Activated CD4-positive, alpha-beta T cell treated with anti-CD3 and anti-CD28 coated beads for 36 hours (primary cell): ENCODE data around the gene PABPC3. TPM values are rescaled to one million over a fixed set of nuclear protein-coding genes. Genes with fewer than 3 reads are reported as not detected.

ENCODE experiments used
- ATAC-seq: fragments of 200-7000 bp; cut with Tn5 transposase; one replicate; pipeline ENCODE4 v1.10.0; 2021; ENCODE audit warnings: mild to moderate bottlenecking, moderate library complexity
- CTCF ChIA-PET: fragments of 350-600 bp; sonication (Branson Sonifier 250); formaldehyde crosslinking; loops from one replicate; lab custom pipeline; 2021; ENCODE audit warnings: antibody characterized with exemption; lab: Charles Lee
- POLR2A ChIA-PET: fragments of 350-600 bp; sonication (Branson Sonifier 250); formaldehyde crosslinking; loops from one replicate; lab custom pipeline; 2021; ENCODE audit warnings: antibody characterized with exemption, inconsistent platforms; lab: Charles Lee
- DNase-seq: peaks from one replicate; pipeline ENCODE4 v3.0.0-alpha.2; 2020
- H3K27ac Mint-ChIP-seq: one replicate; pipeline ENCODE4 v1.8.0; 2021; ENCODE audit warnings: mixed read lengths
- H3K27me3 Mint-ChIP-seq: one replicate; pipeline ENCODE4 v1.8.0; 2021; ENCODE audit warnings: mixed read lengths
- H3K36me3 Mint-ChIP-seq: one replicate; pipeline ENCODE4 v1.8.0; 2021; ENCODE audit warnings: low read depth, mixed read lengths
- H3K4me1 Mint-ChIP-seq: one replicate; pipeline ENCODE4 v1.8.0; 2021; ENCODE audit warnings: mixed read lengths
- H3K4me3 Mint-ChIP-seq: one replicate; pipeline ENCODE4 v1.8.0; 2021; ENCODE audit warnings: mild to moderate bottlenecking, moderate library complexity, mixed read lengths
- H3K9me3 Mint-ChIP-seq: one replicate; pipeline ENCODE4 v1.8.0; 2021; ENCODE audit warnings: low read depth, mixed read lengths
- intact Hi-C, 2 experiments: fragments of 100-400 bp; cut with DNase I in 1 of 2; cut with micrococcal nuclease in 1 of 2; formaldehyde crosslinking; loops; one replicate each; pipeline versions ENCODE4 v1.14.2 to v1.15.1; 2022 to 2024; cut with DNase I, micrococcal nuclease
- total RNA-seq, 2 experiments: library from RNA; stranded (reverse); gene quantifications; one replicate each; pipeline ENCODE4 v1.2.3, GENCODE V29; 2021

The PABPC3 gene
- total RNA-seq, 2 experiments from 2014 or later = 0.64 to 0.74 TPM

DNA sequence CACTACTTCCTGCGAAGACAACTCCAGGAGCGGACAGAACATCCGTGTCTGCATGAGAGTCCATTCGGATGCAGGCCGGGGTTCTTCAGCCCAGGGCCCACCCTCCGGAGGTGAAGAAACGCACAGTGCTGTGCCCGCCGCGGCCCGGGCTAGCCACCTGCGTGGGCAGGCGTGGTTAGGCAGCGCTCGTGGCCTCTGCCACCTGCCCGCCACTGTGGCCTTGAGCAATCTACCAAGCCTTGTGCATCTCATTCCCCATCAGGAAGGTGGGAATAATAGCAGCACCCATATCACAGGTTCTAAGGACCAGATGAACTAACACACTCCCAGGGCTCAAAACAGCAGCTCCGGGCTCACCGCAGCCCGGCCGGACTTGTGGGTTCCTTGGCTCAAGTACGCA lies 26.7 kb upstream of the PABPC3 start:
- Mint-ChIP-seq H3K4me3 (no peak overlapping the region), H3K27me3 (peaks cover 21% of the 10 kb centered on the region), H3K9me3 (no peaks in the 10 kb centered on the region), H3K27ac (no peak overlapping the region), H3K36me3 (no peaks in the 10 kb centered on the region), H3K4me1 (no peaks in the 10 kb centered on the region)
- DNase-seq (no peak), ATAC-seq (no peak)
- ChIA-PET POLR2A (no interaction called here), CTCF (no interaction called here)
- intact Hi-C loops = no loop called here

- peaks cover 21% of the 10 kb centered on the region for H3K27me3 Mint-ChIP-seq
- H3K4me3 Mint-ChIP-seq = no peak overlapping the region
- CTCF ChIA-PET = interaction anchor here (0.7 kb wide), 1 partner anchor 328 kb away, joined by 3 read pairs; no protein-coding TSS in a partner anchor
- POLR2A ChIA-PET = no interaction called here
- no peaks in the 10 kb centered on the region for H3K9me3 Mint-ChIP-seq
- no peaks in the 10 kb centered on the region for H3K4me1 Mint-ChIP-seq
- DNase-seq = no peak
- intact Hi-C loops = no loop called here
- ATAC-seq = no peak
- H3K36me3 Mint-ChIP-seq = no peaks in the 10 kb centered on the region
- H3K27ac Mint-ChIP-seq = no peak overlapping the region
Observed at GRCh38 chr13:25069911-25070310, 26.0 kb upstream of the PABPC3 start.

DNA sequence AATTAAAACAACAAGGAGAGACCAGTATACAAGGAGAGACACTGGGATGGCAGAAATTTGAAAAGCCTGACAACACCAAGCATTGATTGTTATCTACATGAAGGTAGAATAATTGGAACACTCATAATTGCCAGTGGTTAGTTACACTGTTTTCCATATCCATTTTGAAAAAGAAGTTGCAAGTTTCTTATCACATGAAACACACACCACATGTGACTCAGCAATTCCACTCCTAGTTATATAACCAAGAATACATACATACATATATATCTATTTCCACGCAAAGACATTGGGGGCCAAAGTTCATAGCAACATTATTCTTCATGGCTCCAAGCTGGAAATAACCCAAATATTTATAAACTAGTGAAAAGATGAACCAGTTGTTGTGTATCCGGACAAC lies 15.2 kb upstream of the PABPC3 start:
- no peak overlapping the region for H3K4me3 Mint-ChIP-seq
- no peaks in the 10 kb centered on the region for H3K36me3 Mint-ChIP-seq
- H3K9me3 Mint-ChIP-seq = peaks cover 2% of the 10 kb centered on the region
- H3K27ac Mint-ChIP-seq = no peak overlapping the region
- ChIA-PET CTCF (no interaction called here), POLR2A (no interaction called here)
- H3K27me3 Mint-ChIP-seq = peaks cover 6% of the 10 kb centered on the region
- H3K4me1 Mint-ChIP-seq = no peaks in the 10 kb centered on the region
- no peak for DNase-seq
- intact Hi-C loops = no loop called here
- no peak for ATAC-seq

DNA sequence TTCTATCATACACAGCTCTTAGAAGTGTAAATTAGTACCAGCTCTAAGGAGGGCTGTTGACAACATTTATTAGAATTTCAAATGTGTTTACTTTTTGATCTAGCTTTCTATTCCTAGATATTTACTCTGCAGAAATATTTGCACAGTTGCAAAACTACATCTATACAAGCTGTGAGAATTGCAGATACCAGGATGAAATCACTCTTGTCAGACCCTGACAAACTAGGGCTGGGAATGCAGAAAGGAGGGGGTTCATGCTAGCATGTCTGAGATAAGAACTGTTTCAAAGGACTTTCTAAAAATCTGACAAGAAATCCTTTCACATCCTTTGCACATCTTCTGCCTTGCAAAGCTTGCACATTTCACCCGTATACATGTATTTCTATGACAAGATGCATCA lies 11.8 kb upstream of the PABPC3 start:
- DNase-seq (no peak), ATAC-seq (no peak)
- peaks cover 2% of the 10 kb centered on the region for H3K9me3 Mint-ChIP-seq
- intact Hi-C loops = loop anchor here in 1 of 2 experiments (2.0 kb wide), 1 partner anchor 289 kb away; no protein-coding TSS in a partner anchor
- H3K27me3 Mint-ChIP-seq = peaks cover 2% of the 10 kb centered on the region
- no peak overlapping the region for H3K4me3 Mint-ChIP-seq
- no peaks in the 10 kb centered on the region for H3K36me3 Mint-ChIP-seq
- H3K4me1 Mint-ChIP-seq = no peaks in the 10 kb centered on the region
- ChIA-PET POLR2A (no interaction called here), CTCF (interaction anchor here (1.1 to 1.4 kb wide), 4 partner anchors 8 to 289 kb away, joined by 3 read pairs; no protein-coding TSS in a partner anchor)
- H3K27ac Mint-ChIP-seq = no peak overlapping the region

- no peak overlapping the region for H3K4me3 Mint-ChIP-seq
- H3K27ac Mint-ChIP-seq = no peak overlapping the region
- ATAC-seq = no peak
- CTCF ChIA-PET = interaction anchor here (0.8 to 1.3 kb wide), 3 partner anchors 10 to 288 kb away, joined by 3 to 4 read pairs (median 3); no protein-coding TSS in a partner anchor
- peak; percentile 35 for DNase-seq
- H3K4me1 Mint-ChIP-seq = no peaks in the 10 kb centered on the region
- POLR2A ChIA-PET = no interaction called here
- intact Hi-C loops = loop anchor here (1.0 to 2.0 kb wide), 2 partner anchors 29 to 288 kb away; no protein-coding TSS in a partner anchor
- H3K27me3 Mint-ChIP-seq = peaks cover 2% of the 10 kb centered on the region
- H3K36me3 Mint-ChIP-seq = no peaks in the 10 kb centered on the region
- H3K9me3 Mint-ChIP-seq = peaks cover 2% of the 10 kb centered on the region
Observed at GRCh38 chr13:25085125-25085742, 10.7 kb upstream of the PABPC3 start.

GRCh38 chr13:25088562-25089221 lies 7.2 kb upstream of the PABPC3 start:
- ChIA-PET CTCF (no interaction called here), POLR2A (no interaction called here)
- no peak for DNase-seq
- H3K27me3 Mint-ChIP-seq = peaks cover 13% of the 10 kb centered on the region
- no peak overlapping the region for H3K4me3 Mint-ChIP-seq
- ATAC-seq = no peak
- H3K4me1 Mint-ChIP-seq = no peaks in the 10 kb centered on the region
- H3K27ac Mint-ChIP-seq = no peak overlapping the region
- intact Hi-C loops = no loop called here
- H3K9me3 Mint-ChIP-seq = peaks cover 2% of the 10 kb centered on the region
- no peaks in the 10 kb centered on the region for H3K36me3 Mint-ChIP-seq

DNA sequence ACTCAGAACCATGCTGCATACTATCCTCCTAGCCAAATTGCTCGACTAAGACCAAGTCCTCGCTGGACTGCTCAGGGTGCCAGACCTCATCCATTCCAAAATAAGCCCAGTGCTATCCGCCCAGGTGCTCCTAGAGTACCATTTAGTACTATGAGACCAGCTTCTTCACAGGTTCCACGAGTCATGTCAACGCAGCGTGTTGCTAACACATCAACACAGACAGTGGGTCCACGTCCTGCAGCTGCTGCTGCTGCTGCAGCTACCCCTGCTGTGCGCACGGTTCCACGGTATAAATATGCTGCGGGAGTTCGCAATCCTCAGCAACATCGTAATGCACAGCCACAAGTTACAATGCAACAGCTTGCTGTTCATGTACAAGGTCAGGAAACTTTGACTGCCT lies 1.5 kb downstream of the PABPC3 start:
- no peak for DNase-seq
- H3K36me3 Mint-ChIP-seq = no peaks in the 10 kb centered on the region
- H3K4me3 Mint-ChIP-seq = no peak overlapping the region
- CTCF ChIA-PET = interaction anchor here (1.6 kb wide), 1 partner anchor 9 kb away, joined by 3 read pairs; no protein-coding TSS in a partner anchor
- peaks cover 5% of the 10 kb centered on the region for H3K9me3 Mint-ChIP-seq
- POLR2A ChIA-PET = no interaction called here
- intact Hi-C loops = no loop called here
- ATAC-seq = no peak
- peaks cover 40% of the 10 kb centered on the region for H3K27me3 Mint-ChIP-seq
- no peak overlapping the region for H3K27ac Mint-ChIP-seq
- no peaks in the 10 kb centered on the region for H3K4me1 Mint-ChIP-seq

DNA sequence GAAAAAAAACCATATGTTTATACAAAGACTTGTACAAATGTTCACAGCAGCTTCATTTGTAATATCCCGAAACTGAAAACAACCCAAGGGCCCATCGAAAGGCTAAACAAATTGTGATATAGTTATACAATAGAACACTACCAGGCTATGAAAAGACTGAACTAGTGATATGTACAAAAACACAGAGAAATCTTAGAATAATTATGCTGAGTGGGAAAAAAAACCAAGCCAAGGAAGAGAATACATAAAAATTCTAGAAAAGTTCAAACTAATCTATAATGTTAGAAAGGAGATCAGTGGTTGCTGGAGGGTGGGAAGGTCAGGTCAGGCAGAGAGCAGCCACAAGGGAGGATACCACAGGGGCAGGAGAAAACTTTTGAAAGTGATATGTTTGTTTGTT lies 7.8 kb downstream of the PABPC3 start:
- H3K36me3 Mint-ChIP-seq = no peaks in the 10 kb centered on the region
- CTCF ChIA-PET = no interaction called here
- no peak overlapping the region for H3K27ac Mint-ChIP-seq

DNA sequence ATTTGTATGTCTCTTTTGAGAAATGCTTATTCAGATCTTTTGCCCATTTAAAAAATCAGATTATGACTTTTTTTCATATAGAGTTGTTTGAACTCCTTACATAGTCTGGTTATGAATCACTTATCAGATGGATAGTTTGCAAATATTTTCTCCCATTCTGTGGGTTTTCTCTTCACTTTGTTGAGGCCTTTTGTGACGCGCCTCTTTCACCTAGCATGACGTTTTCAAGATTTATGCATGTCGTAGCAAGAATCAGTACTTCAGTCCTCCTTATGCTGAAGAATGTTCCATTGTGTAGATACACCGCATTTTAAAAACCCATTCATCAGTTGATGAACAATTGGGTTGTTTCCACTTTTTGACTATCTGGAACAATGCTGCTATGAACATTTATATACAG lies 13.4 kb downstream of the PABPC3 start:
- Mint-ChIP-seq H3K4me3 (no peak overlapping the region), H3K27me3 (peaks cover 16% of the 10 kb centered on the region), H3K27ac (no peak overlapping the region), H3K9me3 (no peaks in the 10 kb centered on the region), H3K36me3 (no peaks in the 10 kb centered on the region), H3K4me1 (no peaks in the 10 kb centered on the region)
- ATAC-seq (no peak), DNase-seq (no peak)
- intact Hi-C loops = no loop called here
- CTCF ChIA-PET = no interaction called here
- POLR2A ChIA-PET = no interaction called here

More for the DNA sequence above, 7.8 kb downstream of the PABPC3 start:
- no peak for DNase-seq
- ATAC-seq = no peak
- POLR2A ChIA-PET = no interaction called here
- no peaks in the 10 kb centered on the region for H3K9me3 Mint-ChIP-seq
- H3K4me1 Mint-ChIP-seq = no peaks in the 10 kb centered on the region
- peaks cover 13% of the 10 kb centered on the region for H3K27me3 Mint-ChIP-seq
- no peak overlapping the region for H3K4me3 Mint-ChIP-seq
- intact Hi-C loops = no loop called here

DNA sequence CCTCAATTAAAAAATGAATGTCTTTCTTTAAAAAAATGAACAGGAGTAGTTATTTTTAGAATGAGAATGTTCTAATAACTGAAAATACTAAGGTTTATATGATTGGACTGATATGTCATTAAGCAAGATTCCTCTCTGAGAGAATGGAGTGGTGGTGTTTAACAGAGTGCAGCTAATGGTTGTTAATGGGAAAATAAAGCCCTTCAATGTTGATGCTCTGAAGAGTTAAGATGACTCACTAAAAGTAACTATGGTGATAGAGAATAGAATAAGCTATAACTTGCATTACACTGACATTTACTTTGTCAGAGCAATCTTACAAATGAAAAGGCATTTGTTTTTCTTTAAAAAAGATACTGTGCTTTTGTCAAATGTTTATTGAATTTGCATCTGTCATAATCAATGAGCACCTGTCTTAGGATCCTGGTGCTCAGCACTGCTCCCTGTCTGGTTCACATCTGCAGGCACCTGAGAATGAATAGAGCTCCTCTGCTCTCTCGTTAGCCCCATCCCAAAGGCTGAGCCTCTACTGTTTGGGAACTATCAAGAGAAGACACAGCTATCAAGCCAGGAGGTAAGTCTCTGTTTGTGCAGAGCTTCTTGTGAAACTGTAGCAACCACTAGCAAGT lies 15.1 kb downstream of the PABPC3 start:
- POLR2A ChIA-PET = no interaction called here
- peaks cover 20% of the 10 kb centered on the region for H3K27me3 Mint-ChIP-seq

GRCh38 chr13:25111585-25111956 lies 15.6 kb downstream of the PABPC3 start:
- DNase-seq = no peak
- no peaks in the 10 kb centered on the region for H3K36me3 Mint-ChIP-seq
- H3K27me3 Mint-ChIP-seq = peaks cover 16% of the 10 kb centered on the region
- H3K9me3 Mint-ChIP-seq = no peaks in the 10 kb centered on the region
- CTCF ChIA-PET = interaction anchor here (1.7 kb wide), 1 partner anchor 263 kb away, joined by 3 read pairs; no protein-coding TSS in a partner anchor
- ATAC-seq = no peak
- H3K4me1 Mint-ChIP-seq = no peaks in the 10 kb centered on the region
- POLR2A ChIA-PET = no interaction called here
- no peak overlapping the region for H3K4me3 Mint-ChIP-seq
- no peak overlapping the region for H3K27ac Mint-ChIP-seq
- intact Hi-C loops = no loop called here

More for the DNA sequence above, 15.1 kb downstream of the PABPC3 start:
- Mint-ChIP-seq H3K4me1 (no peaks in the 10 kb centered on the region), H3K4me3 (no peak overlapping the region), H3K9me3 (no peaks in the 10 kb centered on the region), H3K36me3 (no peaks in the 10 kb centered on the region), H3K27ac (no peak overlapping the region)
- CTCF ChIA-PET = interaction anchor here (1.7 kb wide), 1 partner anchor 263 kb away, joined by 3 read pairs; no protein-coding TSS in a partner anchor
- DNase-seq = no peak
- no peak for ATAC-seq
- intact Hi-C loops = no loop called here
